HG03175 (cell line): ENCODE results near the gene ZNF764.
A peak's percentile ranks its signal among the peaks of the same experiment; 100 is the strongest.
"Not testable (repeated sequence)": the region's sequence is repeated elsewhere in the genome, so short reads cannot be mapped to it uniquely, and the experiment has no call there.

Experiments used
- ATAC-seq: cut with Tn5 transposase; IDR thresholded peaks from one replicate; pipeline ENCODE4 v1.9.1; 2021; ENCODE audit warnings: mild to moderate bottlenecking, moderate library complexity; ENCODE audit not compliant: unreplicated experiment

ZNF764 gene

GRCh38 chr16:30528799-30529457 is 29.2 kb downstream of the ZNF764 start:
- no peak for ATAC-seq

GRCh38 chr16:30527635-30528178 is 30.5 kb downstream of the ZNF764 start:
- no peak for ATAC-seq

- ATAC-seq = peak; percentile 87
Observed at GRCh38 chr16:30526823-30527634, 31.1 kb downstream of the ZNF764 start.

- peak; percentile 17 for ATAC-seq
Observed at GRCh38 chr16:30526137-30526822, 31.9 kb downstream of the ZNF764 start, which contains the start of gene ZNF768. Gene ZNF768, minus strand, starts transcription at chr16:30526566. Its CDS starts 153 bp downstream, at chr16:30526413.

GRCh38 chr16:30525844-30526136 is 32.4 kb downstream of the ZNF764 start:
- no peak for ATAC-seq

GRCh38 chr16:30524575-30525568 is 33.3 kb downstream of the ZNF764 start:
- no peak for ATAC-seq

GRCh38 chr16:30523768-30524574 is 34.2 kb downstream of the ZNF764 start:
- ATAC-seq = no peak

GRCh38 chr16:30522702-30523463 is 35.3 kb downstream of the ZNF764 start:
- not testable (repeated sequence) for ATAC-seq

GRCh38 chr16:30521873-30522641 is 36.1 kb downstream of the ZNF764 start:
- ATAC-seq = no peak

GRCh38 chr16:30521476-30521872 is 36.7 kb downstream of the ZNF764 start:
- no peak for ATAC-seq

- ATAC-seq = no peak
Observed at GRCh38 chr16:30519120-30520049, 38.8 kb downstream of the ZNF764 start.

GRCh38 chr16:30518552-30518951 is 39.6 kb downstream of the ZNF764 start:
- ATAC-seq = no peak

GRCh38 chr16:30515275-30515674 is 42.9 kb downstream of the ZNF764 start:
- ATAC-seq = no peak

- ATAC-seq = no peak
Observed at GRCh38 chr16:30511509-30511908, 46.7 kb downstream of the ZNF764 start.

GRCh38 chr16:30510376-30510938 is 47.7 kb downstream of the ZNF764 start:
- ATAC-seq = no peak

- ATAC-seq = no peak
Observed at GRCh38 chr16:30509081-30509765, 49.0 kb downstream of the ZNF764 start.
